ENCODE measurements around the gene CCDC89. TPM values are rescaled to one million over a fixed set of nuclear protein-coding genes. Genes with fewer than 3 reads are reported as not detected.

The CCDC89 gene
- not detected in 2 replicates for total RNA-seq (2014; rRNA removed; shearing (Covaris generic); ENCODE audit: low replicate concordance)

DNA sequence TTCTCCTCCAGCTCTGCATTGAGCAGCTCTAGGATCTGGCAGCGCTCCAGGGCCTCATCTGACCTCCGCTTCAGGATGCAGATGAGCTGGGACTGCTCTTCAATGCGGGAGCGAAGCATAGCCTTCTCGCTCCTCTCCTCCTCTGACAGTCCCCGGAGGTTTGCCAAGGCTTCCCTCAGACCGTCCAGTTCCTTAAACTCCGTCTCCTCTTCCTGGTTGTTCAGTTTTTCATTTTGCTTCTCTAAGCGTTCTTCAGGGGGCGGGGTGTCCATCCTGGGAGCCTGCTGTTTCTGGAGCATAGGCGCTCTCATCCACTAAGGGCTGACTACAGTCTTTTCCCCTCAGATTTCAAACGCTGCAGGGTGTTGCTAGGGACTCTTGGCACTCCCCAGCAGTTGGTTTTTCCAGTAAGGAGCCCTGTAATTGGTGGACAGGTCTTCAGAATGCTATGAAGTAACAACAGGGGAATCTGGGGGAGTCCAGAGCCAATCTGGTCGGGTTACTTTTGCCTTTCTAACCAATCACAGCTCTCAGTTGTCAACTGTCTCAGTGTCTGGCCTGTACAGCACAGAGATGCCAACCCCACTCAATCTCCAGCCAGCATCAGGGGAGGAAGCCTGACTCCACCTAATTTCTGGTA, at the start of gene CCDC89:
Gene CCDC89 (minus strand): TSS at position 376 of the 640 bp plus-strand sequence. CDS start 65 bp downstream, at position 311.
- H3K9me3 ChIP-seq, result no peaks in the 10 kb centered on the region
- DNase-seq, result peak; percentile 8
- no peaks in the 10 kb centered on the region for H3K36me3 ChIP-seq
- no peak within 1 kb of the TSS for H3K4me3 ChIP-seq
- H3K27me3 ChIP-seq, result no peaks in the 10 kb centered on the region

DNA sequence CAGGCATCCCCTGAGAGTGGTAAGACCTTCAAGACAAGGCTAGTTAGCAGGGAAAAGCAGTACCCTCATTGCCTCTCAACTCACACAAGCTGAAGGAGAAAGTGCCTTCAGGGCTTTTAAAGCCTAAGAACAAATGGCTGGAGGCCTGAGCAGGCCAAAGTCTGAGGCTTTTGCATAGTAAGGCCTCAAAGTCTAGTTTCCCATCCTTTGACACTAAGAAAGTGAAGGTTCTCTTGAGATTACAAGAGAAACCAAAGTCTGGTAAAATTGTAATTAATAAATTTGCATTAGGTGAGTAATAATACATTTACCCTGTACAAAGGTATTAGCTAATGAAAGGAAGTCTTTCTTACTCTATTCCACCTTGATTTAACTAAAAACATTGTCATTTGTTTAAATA, 47.0 kb upstream of the CCDC89 start:
- no peaks in the 10 kb centered on the region for H3K27me3 ChIP-seq
- peaks cover 4% of the 10 kb centered on the region for H3K36me3 ChIP-seq
- H3K9me3 ChIP-seq, result no peaks in the 10 kb centered on the region
- DNase-seq, result no peak
- H3K4me3 ChIP-seq, result no peak overlapping the region

- H3K9me3 ChIP-seq, result no peaks in the 10 kb centered on the region; the same call in 1 of the 2 replicates
- no peaks in the 10 kb centered on the region for H3K27me3 ChIP-seq
- H3K4me3 ChIP-seq, result no peak overlapping the region
- DNase-seq, result no peak
- peaks cover 8% of the 10 kb centered on the region for H3K36me3 ChIP-seq
Observed at GRCh38 chr11:85726381-85726780, 40.4 kb upstream of the CCDC89 start.

GRCh38 chr11:85725510-85726258, 39.7 kb upstream of the CCDC89 start:
- no peaks in the 10 kb centered on the region; the same call in 1 of the 2 replicates for H3K9me3 ChIP-seq
- H3K36me3 ChIP-seq, result peaks cover 8% of the 10 kb centered on the region
- H3K4me3 ChIP-seq, result no peak overlapping the region
- no peak for DNase-seq
- H3K27me3 ChIP-seq, result no peaks in the 10 kb centered on the region

DNA sequence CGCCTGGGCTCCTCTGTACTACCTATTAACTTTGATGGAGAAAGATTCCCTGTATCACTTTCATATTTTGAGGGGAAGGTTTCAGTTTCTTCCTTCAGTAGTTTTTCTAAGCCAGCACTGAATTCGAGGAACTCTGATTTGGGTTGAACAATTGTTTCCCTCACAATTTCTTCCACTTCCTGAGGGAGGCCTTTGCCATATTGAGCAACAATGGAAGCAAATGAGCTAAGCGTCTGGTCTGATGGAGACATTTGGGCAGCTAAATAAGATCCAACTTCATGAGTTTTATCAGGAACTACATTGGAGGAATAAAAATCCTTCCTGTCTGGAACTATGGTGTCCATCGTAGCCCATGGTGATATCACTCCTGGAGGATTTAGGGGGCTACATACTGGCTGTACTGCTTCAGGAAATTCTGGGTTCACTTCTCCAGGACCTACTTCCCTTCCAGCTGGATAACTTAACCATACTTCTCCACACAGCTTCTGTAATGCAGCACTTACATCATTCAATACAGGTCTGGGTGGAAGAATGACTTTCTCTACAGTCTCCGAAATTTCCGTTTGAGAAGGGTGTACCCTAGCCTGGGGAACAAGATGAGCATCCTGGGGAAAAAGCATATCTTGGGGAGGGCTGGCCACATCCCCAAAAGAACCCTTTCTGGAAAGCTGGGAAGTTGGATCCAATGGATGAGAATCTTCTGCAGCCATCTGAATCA, 38.9 kb upstream of the CCDC89 start:
- no peak for DNase-seq
- no peaks in the 10 kb centered on the region; the same call in 1 of the 2 replicates for H3K9me3 ChIP-seq
- H3K27me3 ChIP-seq, result no peaks in the 10 kb centered on the region
- H3K4me3 ChIP-seq, result no peak overlapping the region
- H3K36me3 ChIP-seq, result peaks cover 8% of the 10 kb centered on the region

DNA sequence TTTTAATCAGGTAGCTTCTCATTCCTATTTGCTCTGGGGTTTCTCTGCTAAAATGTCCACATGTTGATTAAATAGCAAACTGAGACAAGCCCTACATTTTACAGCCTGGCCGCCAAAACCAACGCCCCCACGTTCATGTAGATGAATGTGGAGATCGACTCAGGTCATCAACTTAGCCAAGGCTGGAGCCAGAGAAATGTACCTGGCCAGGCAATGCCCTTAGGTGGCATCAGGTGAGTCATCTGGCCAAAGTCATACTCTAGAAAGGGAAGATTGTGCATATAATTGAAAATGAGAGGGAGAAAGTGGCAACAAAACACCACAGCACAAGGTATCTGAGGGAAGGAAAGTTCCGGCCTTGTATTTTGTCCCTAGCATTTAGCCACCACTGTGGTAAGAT, 37.1 kb upstream of the CCDC89 start:
- H3K27me3 ChIP-seq, result no peaks in the 10 kb centered on the region
- H3K9me3 ChIP-seq, result no peaks in the 10 kb centered on the region; the same call in 1 of the 2 replicates
- DNase-seq, result no peak

GRCh38 chr11:85721191-85721590, 35.2 kb upstream of the CCDC89 start:
- Histone ChIP-seq H3K9me3 (no peaks in the 10 kb centered on the region), H3K27me3 (no peaks in the 10 kb centered on the region), H3K36me3 (peaks cover 4% of the 10 kb centered on the region; the same call in 1 of the 2 replicates), H3K4me3 (no peak overlapping the region)
- DNase-seq, result no peak

More for the DNA sequence above, 37.1 kb upstream of the CCDC89 start:
- H3K36me3 ChIP-seq, result peaks cover 8% of the 10 kb centered on the region
- no peak overlapping the region for H3K4me3 ChIP-seq

DNA sequence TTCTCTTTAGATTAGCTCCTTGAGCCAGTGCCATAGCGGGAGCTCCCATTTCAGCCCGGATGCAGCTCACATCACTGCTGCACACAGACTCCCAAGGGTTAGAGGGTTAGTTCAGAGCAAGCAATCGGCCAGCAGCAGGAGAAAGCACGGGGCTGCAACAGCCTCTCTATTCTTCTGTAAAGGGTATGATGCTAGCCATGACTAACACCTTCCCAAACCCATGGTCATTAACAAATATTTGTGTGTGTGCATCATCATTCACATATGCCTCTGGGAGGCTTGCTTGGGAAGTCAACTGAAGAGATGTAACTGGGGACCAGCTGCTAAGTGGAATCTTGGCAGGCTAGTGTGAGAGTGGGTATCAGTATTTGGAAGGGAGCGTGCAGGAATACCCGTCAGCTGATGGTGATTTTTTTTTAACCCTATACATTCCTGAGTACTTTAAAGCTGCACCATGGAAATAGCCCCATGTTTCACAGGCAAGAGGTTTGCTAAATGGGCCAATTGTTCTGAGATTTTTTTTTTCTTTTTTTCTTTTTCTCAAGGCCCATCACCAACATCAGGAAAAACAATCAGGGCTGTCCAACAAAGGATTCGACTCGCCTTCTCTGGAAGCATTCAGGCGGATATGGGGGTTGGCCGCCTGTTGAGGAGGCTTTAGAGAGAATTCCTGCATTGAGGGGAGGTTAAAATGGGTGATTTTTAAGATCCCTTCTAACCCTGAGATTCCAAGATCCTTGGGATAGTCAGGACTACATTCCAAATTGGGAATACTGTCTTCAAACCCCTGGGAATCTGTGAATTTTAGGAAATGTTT, 33.2 kb upstream of the CCDC89 start:
- Histone ChIP-seq H3K36me3 (no peaks in the 10 kb centered on the region; the same call in 1 of the 2 replicates), H3K27me3 (no peaks in the 10 kb centered on the region), H3K4me3 (no peak overlapping the region), H3K9me3 (no peaks in the 10 kb centered on the region)
- peak; percentile 87 for DNase-seq

GRCh38 chr11:85718126-85718943, 32.3 kb upstream of the CCDC89 start:
- Histone ChIP-seq H3K4me3 (no peak overlapping the region), H3K36me3 (no peaks in the 10 kb centered on the region; the same call in 1 of the 2 replicates), H3K9me3 (no peaks in the 10 kb centered on the region), H3K27me3 (no peaks in the 10 kb centered on the region)
- no peak for DNase-seq

- Histone ChIP-seq H3K9me3 (no peaks in the 10 kb centered on the region), H3K36me3 (no peaks in the 10 kb centered on the region; the same call in 1 of the 2 replicates), H3K4me3 (no peak overlapping the region), H3K27me3 (no peaks in the 10 kb centered on the region)
- DNase-seq, result no peak
Observed at GRCh38 chr11:85717429-85717828, 31.4 kb upstream of the CCDC89 start.

GRCh38 chr11:85712953-85713352, 27.0 kb upstream of the CCDC89 start:
- Histone ChIP-seq H3K36me3 (no peaks in the 10 kb centered on the region; the same call in 1 of the 2 replicates), H3K9me3 (no peaks in the 10 kb centered on the region), H3K4me3 (no peak overlapping the region), H3K27me3 (no peaks in the 10 kb centered on the region)
- no peak for DNase-seq

DNA sequence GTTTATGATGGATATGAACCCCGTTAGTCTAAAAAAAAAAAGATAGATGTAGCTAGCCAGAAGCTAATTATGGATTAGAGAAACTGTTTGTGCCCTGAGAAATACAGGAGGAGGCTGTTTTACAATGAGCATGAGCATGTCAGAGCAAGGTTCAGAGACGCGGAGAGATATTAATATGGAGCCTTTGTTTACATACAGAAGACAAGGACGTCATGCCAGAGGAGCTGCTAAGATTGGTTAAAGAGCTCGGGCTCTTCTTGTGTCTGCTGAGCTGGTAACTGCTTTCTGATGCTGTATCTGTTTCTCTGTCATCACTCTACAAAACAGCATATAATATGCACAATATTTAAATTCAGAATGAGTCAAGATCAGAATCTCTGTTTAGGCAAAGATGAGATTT, 24.9 kb upstream of the CCDC89 start:
- Histone ChIP-seq H3K36me3 (no peaks in the 10 kb centered on the region; the same call in none of the 2 replicates), H3K9me3 (peaks cover 3% of the 10 kb centered on the region; the same call in 1 of the 2 replicates), H3K4me3 (no peak overlapping the region), H3K27me3 (no peaks in the 10 kb centered on the region)
- no peak for DNase-seq

- Histone ChIP-seq H3K4me3 (no peak overlapping the region), H3K36me3 (no peaks in the 10 kb centered on the region; the same call in none of the 2 replicates), H3K27me3 (no peaks in the 10 kb centered on the region), H3K9me3 (peaks cover 3% of the 10 kb centered on the region; the same call in 1 of the 2 replicates)
- no peak for DNase-seq
Observed at GRCh38 chr11:85709941-85710702, 24.1 kb upstream of the CCDC89 start.

GRCh38 chr11:85705800-85706199, 19.8 kb upstream of the CCDC89 start:
- H3K27me3 ChIP-seq, result no peaks in the 10 kb centered on the region
- DNase-seq, result no peak
- no peaks in the 10 kb centered on the region; the same call in 1 of the 2 replicates for H3K36me3 ChIP-seq
- peaks cover 7% of the 10 kb centered on the region; the same call in 1 of the 2 replicates for H3K9me3 ChIP-seq
- H3K4me3 ChIP-seq, result no peak overlapping the region

DNA sequence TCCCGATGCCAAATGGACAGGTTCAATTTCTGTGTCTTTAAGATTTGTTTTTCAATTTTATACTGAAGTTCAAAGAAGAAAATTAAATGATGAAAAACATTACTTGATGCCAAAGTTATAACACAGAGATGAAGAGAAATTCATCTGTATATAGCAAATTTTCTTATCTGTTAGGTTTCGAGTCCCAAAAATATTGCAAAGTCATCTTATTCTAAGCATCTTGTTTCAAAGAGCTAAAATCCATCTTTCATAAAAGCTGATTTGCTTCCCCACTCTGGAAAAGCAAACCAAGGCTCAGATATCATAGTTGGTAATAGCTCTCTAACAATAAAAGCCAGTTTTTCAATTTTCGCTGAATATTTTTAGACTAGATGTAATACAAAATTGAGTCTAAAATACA, 19.0 kb upstream of the CCDC89 start:
- H3K27me3 ChIP-seq, result no peaks in the 10 kb centered on the region
- no peak overlapping the region for H3K4me3 ChIP-seq
- no peak for DNase-seq
- H3K36me3 ChIP-seq, result no peaks in the 10 kb centered on the region; the same call in 1 of the 2 replicates
- peaks cover 7% of the 10 kb centered on the region; the same call in 1 of the 2 replicates for H3K9me3 ChIP-seq
